IMR-90 (cell line): Measurements from ENCODE around the gene CENPQ. TPM values are rescaled to one million over a fixed set of nuclear protein-coding genes. Genes with fewer than 3 reads are reported as not detected.
"Not testable (repeated sequence)": the region's sequence is repeated elsewhere in the genome, so short reads cannot be mapped to it uniquely, and the experiment has no call there.

ENCODE experiments used
- ATAC-seq: fragments of 200-7000 bp; cut with Tn5 transposase; 2 replicates; pipeline ENCODE4 v1.9.1; 2020; ENCODE audit warnings: low read depth, mild to moderate bottlenecking, moderate library complexity
- BruUV-seq: library from RNA; stranded (reverse); fragments of 400-500 nt; replicated peaks from 2 replicates; lab custom pipeline; 2021; lab: Mats Ljungman, UMichigan
- CTCF ChIA-PET: fragments of 300-600 bp; formaldehyde crosslinking; extraction: SDS; loops from one replicate; lab custom pipeline; 2021; ENCODE audit warnings: antibody characterized with exemption; lab: Yijun Ruan, JAX
- POLR2A ChIA-PET: fragments of 300-600 bp; sonication (Branson Sonifier 250); formaldehyde crosslinking; loops from one replicate; lab custom pipeline; 2022; ENCODE audit warnings: antibody characterized with exemption; ENCODE audit not compliant: unreplicated experiment; lab: Charles Lee
- DNase-seq: peaks from one replicate; pipeline ENCODE4 v3.0.0; 2013
- H2AFZ ChIP-seq: replicated peaks from 2 replicates; pipeline ENCODE3; 2013; ENCODE audit warnings: low read length, mild to moderate bottlenecking; ENCODE audit not compliant: poor library complexity
- H2AK5ac ChIP-seq: 2 replicates; pipeline ENCODE4 v1.6.1; 2013; ENCODE audit warnings: low read depth, low read length, inconsistent platforms
- H2AK9ac ChIP-seq: replicated peaks from 2 replicates; pipeline ENCODE3; 2013; ENCODE audit warnings: mild to moderate bottlenecking, low read depth, low read length, moderate library complexity; ENCODE audit not compliant: poor library complexity
- H2BK120ac ChIP-seq: 2 replicates; pipeline ENCODE4 v1.6.1; 2013; ENCODE audit warnings: low read depth, low read length, inconsistent platforms
- H2BK15ac ChIP-seq: 3 replicates; pipeline ENCODE4 v1.6.1; 2013; ENCODE audit warnings: low read depth, low read length, inconsistent platforms
- H2BK20ac ChIP-seq: 2 replicates; pipeline ENCODE4 v1.6.1; 2013; ENCODE audit warnings: low read depth, mild to moderate bottlenecking, inconsistent platforms, low read length, moderate library complexity
- H2BK5ac ChIP-seq: 2 replicates; pipeline ENCODE4 v1.6.1; 2013; ENCODE audit warnings: mild to moderate bottlenecking, low read depth, low read length, inconsistent platforms; ENCODE audit not compliant: poor library complexity, severe bottlenecking
- H3K14ac ChIP-seq: replicated peaks from 2 replicates; pipeline ENCODE4 v1.6.1; 2013; ENCODE audit warnings: low read depth, low read length, inconsistent platforms
- H3K18ac ChIP-seq: 2 replicates; pipeline ENCODE4 v1.6.1; 2013; ENCODE audit warnings: low read depth, low read length, control low read depth
- H3K23ac ChIP-seq: 2 replicates; pipeline ENCODE4 v1.6.1; 2013; ENCODE audit warnings: low read depth, low read length, inconsistent platforms
- H3K27ac ChIP-seq: 2 replicates; pipeline ENCODE4 v1.5.1; 2013; ENCODE audit warnings: mild to moderate bottlenecking, control low read depth, low read length; ENCODE audit not compliant: insufficient read depth
- H3K27me3 ChIP-seq: 2 replicates; pipeline ENCODE4 v1.6.1; 2013; ENCODE audit warnings: low read length; ENCODE audit not compliant: control insufficient read depth, insufficient read depth
- H3K36me3 ChIP-seq: 2 replicates; pipeline ENCODE4 v1.6.1; 2013; ENCODE audit warnings: low read length, mixed read lengths; ENCODE audit not compliant: control insufficient read depth, insufficient read depth
- H3K4ac ChIP-seq: 2 replicates; pipeline ENCODE4 v1.6.1; 2013; ENCODE audit warnings: low read depth, low read length, inconsistent platforms
- H3K4me1 ChIP-seq: 2 replicates; pipeline ENCODE4 v1.6.1; 2013; ENCODE audit warnings: low read length, mixed read lengths; ENCODE audit not compliant: control insufficient read depth, insufficient read depth
- H3K4me2 ChIP-seq: 2 replicates; pipeline ENCODE4 v1.6.1; 2013; ENCODE audit warnings: low read depth, mild to moderate bottlenecking, control low read depth, low read length, moderate library complexity
- H3K4me3 ChIP-seq: 2 replicates; pipeline ENCODE4 v1.5.1; 2013; ENCODE audit warnings: low read depth, mild to moderate bottlenecking, control low read depth, low read length, moderate library complexity; ENCODE audit not compliant: insufficient read depth
- H3K56ac ChIP-seq: 2 replicates; pipeline ENCODE4 v1.6.1; 2013; ENCODE audit warnings: low read length, inconsistent platforms; ENCODE audit not compliant: insufficient read depth; ENCODE audit errors: extremely low read depth
- H3K79me1 ChIP-seq, 2 experiments: 2 replicates each; pipeline ENCODE4 v1.6.1; 2013; ENCODE audit warnings: low read length in 2 of 2, inconsistent platforms in 1 of 2, low read depth in 1 of 2
- H3K9ac ChIP-seq: 2 replicates; pipeline ENCODE4 v1.6.1; 2013; ENCODE audit warnings: low read depth, low read length, control low read depth
- H3K9me1 ChIP-seq: 2 replicates; pipeline ENCODE4 v1.6.1; 2013; ENCODE audit warnings: low read length, inconsistent platforms; ENCODE audit not compliant: insufficient read depth
- H3K9me3 ChIP-seq: 2 replicates; pipeline ENCODE4 v1.6.1; 2013; ENCODE audit warnings: low read length; ENCODE audit not compliant: control insufficient read depth, insufficient read depth
- H4K20me1 ChIP-seq: 2 replicates; pipeline ENCODE4 v1.6.1; 2013; ENCODE audit warnings: low read length, inconsistent platforms; ENCODE audit not compliant: insufficient read depth
- H4K5ac ChIP-seq: 2 replicates; pipeline ENCODE4 v1.6.1; 2013; ENCODE audit warnings: mild to moderate bottlenecking, low read depth, low read length, control low read depth
- H4K8ac ChIP-seq, 2 experiments: 2 replicates each; pipeline ENCODE4 v1.6.1; 2013; ENCODE audit warnings: low read depth in 2 of 2, low read length in 2 of 2, control low read depth in 1 of 2, inconsistent platforms in 1 of 2
- H4K91ac ChIP-seq: 2 replicates; pipeline ENCODE4 v1.6.1; 2013; ENCODE audit warnings: low read depth, low read length, inconsistent platforms; ENCODE audit not compliant: insufficient read depth
- BHLHE40 ChIP-seq: fragments of 150-350 bp; IDR thresholded peaks from 2 replicates; pipeline ENCODE4 v1.6.1; 2016; ENCODE audit warnings: mild to moderate bottlenecking, low read depth, low read length
- MAZ ChIP-seq: IDR thresholded peaks from 2 replicates; pipeline ENCODE4 v1.6.1; 2012; ENCODE audit warnings: low read depth, mild to moderate bottlenecking, low read length, improper control_type of control experiment, moderate library complexity, borderline replicate concordance
- NFE2L2 ChIP-seq: fragments of 150-350 bp; IDR thresholded peaks from 2 replicates; pipeline ENCODE4 v1.6.1; 2016; ENCODE audit warnings: low read depth, mild to moderate bottlenecking, low read length
- RAD21 ChIP-seq: IDR thresholded peaks from 2 replicates; pipeline ENCODE4 v1.6.1; 2012; ENCODE audit warnings: low read length, improper control_type of control experiment
- RCOR1 ChIP-seq: IDR thresholded peaks from 2 replicates; pipeline ENCODE4 v1.6.1; 2012; ENCODE audit warnings: mild to moderate bottlenecking, low read length, improper control_type of control experiment; ENCODE audit not compliant: insufficient replicate concordance
- SMC3 ChIP-seq: fragments of 150-350 bp; IDR thresholded peaks from 2 replicates; pipeline ENCODE4 v1.6.1; 2016; ENCODE audit warnings: low read depth, mild to moderate bottlenecking, antibody characterized with exemption, low read length, moderate library complexity
- WGBS, 2 experiments: methylation state at CpG; one replicate each; pipeline versions ENCODE4 v1.1.5 to v1.1.7; 2013; ENCODE audit warnings: missing lambda C conversion rate in 2 of 2; ENCODE audit not compliant: insufficient read length in 1 of 2; ENCODE audit errors: extremely low coverage in 2 of 2; 5-methylcytosine and 5-hydroxymethylcytosine counted together
- dilution Hi-C: fragments of 300-500 bp; cut with HindIII; formaldehyde crosslinking; loops from one replicate; pipeline ENCODE4 v1.14.3; 2018; ENCODE audit warnings: low sequenced_read_pairs; ENCODE audit not compliant: unreplicated experiment
- in situ Hi-C: fragments of 300-500 bp; cut with MboI; formaldehyde crosslinking; loops from 3 replicates; pipeline ENCODE4 v1.14.3; 2019; ENCODE audit warnings: low sequenced_read_pairs, inconsistent platforms, mixed read lengths
- intact Hi-C: fragments of 100-400 bp; cut with micrococcal nuclease; formaldehyde crosslinking; loops from 2 replicates; pipeline ENCODE4 v1.10.0; 2022
- polyA plus RNA-seq, 3 experiments: library from polyadenylated mRNA; depleted of rRNA; stranded (reverse); fragments of >200 nt; gene quantifications; 2 replicates each; pipeline ENCODE4 v1.2.3, GENCODE V29; 2012; ENCODE audit warnings: low replicate concordance in 1 of 3
- total RNA-seq: library from RNA; depleted of rRNA; stranded (reverse); fragments of >200 nt; gene quantifications from 2 replicates; pipeline ENCODE4 v1.2.3, GENCODE V29; 2012
- TF ChIP-seq, protein P1 (sequence below): fragments of 150-350 bp; IDR thresholded peaks from 2 replicates; pipeline ENCODE4 v1.6.1; 2016; ENCODE audit warnings: low read depth, mild to moderate bottlenecking, low read length, moderate library complexity, borderline replicate concordance

Gene CENPQ
- total and polyA plus RNA-seq, 2 of the 4 experiments (the other 2 are of a cell fraction), result 2.2 to 3.7 TPM

- H4K5ac ChIP-seq, result no peak overlapping the region
- POLR2A ChIA-PET, result no interaction called here
- H4K91ac ChIP-seq, result no peak overlapping the region
- H2BK120ac ChIP-seq, result no peak overlapping the region
- intact Hi-C loops, result no loop called here
- H3K79me1 ChIP-seq, result peaks cover 18 to 22% of the 10 kb centered on the region in 2 experiments
- DNase-seq (no peak), ATAC-seq (no peak)
- no peaks in the 10 kb centered on the region for H3K4me1 ChIP-seq
- dilution Hi-C loops, result no loop called here
- no peak overlapping the region for H3K18ac ChIP-seq
- H2BK15ac ChIP-seq, result no peak overlapping the region
- peaks cover 1% of the 10 kb centered on the region; the same call in 1 of the 2 replicates for H3K36me3 ChIP-seq
- H3K14ac ChIP-seq, result no peak overlapping the region
- H2AK9ac ChIP-seq, result no peak overlapping the region
- no peak overlapping the region for H3K4me2 ChIP-seq
- no peaks in the 10 kb centered on the region for H3K9me1 ChIP-seq
- CTCF ChIA-PET, result no interaction called here
- no peak overlapping the region for H4K8ac ChIP-seq
- in situ Hi-C loops, result no loop called here
- no peak overlapping the region for H2BK20ac ChIP-seq
- no peak overlapping the region for H3K9ac ChIP-seq
- H3K4ac ChIP-seq, result no peak overlapping the region
- no CpG with 5 or more reads among the region's 9 CpGs for WGBS, 2 experiments
- H2AFZ ChIP-seq, result no peak overlapping the region
- no peaks in the 10 kb centered on the region for H3K9me3 ChIP-seq
- H3K23ac ChIP-seq, result no peak overlapping the region
- no peak overlapping the region for H3K56ac ChIP-seq
- no peak overlapping the region for H3K4me3 ChIP-seq
- no peak for TF ChIP-seq RAD21
- TF ChIP-seq MAZ, result no peak
- TF ChIP-seq, protein P1, sequence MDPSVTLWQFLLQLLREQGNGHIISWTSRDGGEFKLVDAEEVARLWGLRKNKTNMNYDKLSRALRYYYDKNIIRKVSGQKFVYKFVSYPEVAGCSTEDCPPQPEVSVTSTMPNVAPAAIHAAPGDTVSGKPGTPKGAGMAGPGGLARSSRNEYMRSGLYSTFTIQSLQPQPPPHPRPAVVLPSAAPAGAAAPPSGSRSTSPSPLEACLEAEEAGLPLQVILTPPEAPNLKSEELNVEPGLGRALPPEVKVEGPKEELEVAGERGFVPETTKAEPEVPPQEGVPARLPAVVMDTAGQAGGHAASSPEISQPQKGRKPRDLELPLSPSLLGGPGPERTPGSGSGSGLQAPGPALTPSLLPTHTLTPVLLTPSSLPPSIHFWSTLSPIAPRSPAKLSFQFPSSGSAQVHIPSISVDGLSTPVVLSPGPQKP, result no peak
- TF ChIP-seq NFE2L2, result no peak
- no peak for TF ChIP-seq SMC3
- no peak for TF ChIP-seq BHLHE40
- TF ChIP-seq RCOR1, result no peak
- BruUV-seq, result no TSS peak
- no peaks in the 10 kb centered on the region for H3K27me3 ChIP-seq
- no peaks in the 10 kb centered on the region for H4K20me1 ChIP-seq
- H2BK5ac ChIP-seq, result no peak overlapping the region
- H2AK5ac ChIP-seq, result no peak overlapping the region
- no peak overlapping the region for H3K27ac ChIP-seq
Measured at GRCh38 chr6:49468042-49468441, 4.9 kb downstream of the CENPQ start.

GRCh38 chr6:49476564-49476963, 13.4 kb downstream of the CENPQ start:
- H3K56ac ChIP-seq, ATAC-seq, CTCF ChIA-PET, H2AFZ ChIP-seq, H3K27me3 ChIP-seq, DNase-seq, H2AK9ac ChIP-seq, H2BK15ac ChIP-seq, H3K4me1 ChIP-seq, H3K14ac ChIP-seq, H4K8ac ChIP-seq, H3K18ac ChIP-seq, dilution Hi-C loops, H2BK120ac ChIP-seq, H3K36me3 ChIP-seq, H3K9me1 ChIP-seq, in situ Hi-C loops, H2BK20ac ChIP-seq, H3K79me1 ChIP-seq, POLR2A ChIA-PET, H3K4me3 ChIP-seq, H2AK5ac ChIP-seq, H3K4ac ChIP-seq, H2BK5ac ChIP-seq, H3K4me2 ChIP-seq, intact Hi-C loops, H3K23ac ChIP-seq, H4K20me1 ChIP-seq, H3K27ac ChIP-seq, H3K9me3 ChIP-seq, H4K91ac ChIP-seq, H3K9ac ChIP-seq, H4K5ac ChIP-seq, BruUV-seq: not testable (repeated sequence)
- WGBS, 2 experiments, result no CpG with 5 or more reads among the region's 2 CpGs
